Endothelial cell (in vitro differentiated cells): ENCODE results near the gene TCP10L. TPM values are rescaled to one million over a fixed set of nuclear protein-coding genes. Genes with fewer than 3 reads are reported as not detected.
"Not testable (repeated sequence)": the region's sequence is repeated elsewhere in the genome, so short reads cannot be mapped to it uniquely, and the experiment has no call there.

Experiments
- DNase-seq: peaks from one replicate; pipeline ENCODE4 v3.0.0; 2021; ENCODE audit warnings: low spot score
- H3K27ac Mint-ChIP-seq: one replicate; pipeline ENCODE4 v1.8.0; 2021; ENCODE audit warnings: mixed read lengths, inconsistent platforms; ENCODE audit not compliant: unreplicated experiment
- H3K27me3 Mint-ChIP-seq: one replicate; pipeline ENCODE4 v1.8.0; 2021; ENCODE audit warnings: mild to moderate bottlenecking, moderate library complexity, mixed read lengths, inconsistent platforms; ENCODE audit not compliant: unreplicated experiment
- H3K36me3 Mint-ChIP-seq: one replicate; pipeline ENCODE4 v1.8.0; 2021; ENCODE audit warnings: mild to moderate bottlenecking, low read depth, mixed read lengths, inconsistent platforms; ENCODE audit not compliant: unreplicated experiment
- H3K4me1 Mint-ChIP-seq: one replicate; pipeline ENCODE4 v1.8.0; 2021; ENCODE audit warnings: mild to moderate bottlenecking, mixed read lengths, inconsistent platforms; ENCODE audit not compliant: unreplicated experiment
- H3K4me3 Mint-ChIP-seq: one replicate; pipeline ENCODE4 v1.8.0; 2021; ENCODE audit warnings: mild to moderate bottlenecking, mixed read lengths, inconsistent platforms; ENCODE audit not compliant: unreplicated experiment
- H3K9me3 Mint-ChIP-seq: one replicate; pipeline ENCODE4 v1.8.0; 2021; ENCODE audit warnings: mixed read lengths, inconsistent platforms; ENCODE audit not compliant: unreplicated experiment
- total RNA-seq: library from RNA; stranded (reverse); fragmentation: NEBNext Ultra II Directional; extraction: Animal tissue kit (Norgen Biotek cat#: 25700); gene quantifications from one replicate; pipeline ENCODE4 v1.2.1, GENCODE V29; 2021; ENCODE audit not compliant: unreplicated experiment
- TF ChIP-seq, protein P1 (sequence below): fragments of 200-600 bp; sonication (generic); IDR thresholded peaks from one replicate; pipeline ENCODE4 v1.5.0; 2021; ENCODE audit warnings: antibody characterized with exemption; ENCODE audit not compliant: unreplicated experiment

Gene TCP10L
- total RNA-seq, 1 donor from 2014 or later: 0.31 TPM

DNA sequence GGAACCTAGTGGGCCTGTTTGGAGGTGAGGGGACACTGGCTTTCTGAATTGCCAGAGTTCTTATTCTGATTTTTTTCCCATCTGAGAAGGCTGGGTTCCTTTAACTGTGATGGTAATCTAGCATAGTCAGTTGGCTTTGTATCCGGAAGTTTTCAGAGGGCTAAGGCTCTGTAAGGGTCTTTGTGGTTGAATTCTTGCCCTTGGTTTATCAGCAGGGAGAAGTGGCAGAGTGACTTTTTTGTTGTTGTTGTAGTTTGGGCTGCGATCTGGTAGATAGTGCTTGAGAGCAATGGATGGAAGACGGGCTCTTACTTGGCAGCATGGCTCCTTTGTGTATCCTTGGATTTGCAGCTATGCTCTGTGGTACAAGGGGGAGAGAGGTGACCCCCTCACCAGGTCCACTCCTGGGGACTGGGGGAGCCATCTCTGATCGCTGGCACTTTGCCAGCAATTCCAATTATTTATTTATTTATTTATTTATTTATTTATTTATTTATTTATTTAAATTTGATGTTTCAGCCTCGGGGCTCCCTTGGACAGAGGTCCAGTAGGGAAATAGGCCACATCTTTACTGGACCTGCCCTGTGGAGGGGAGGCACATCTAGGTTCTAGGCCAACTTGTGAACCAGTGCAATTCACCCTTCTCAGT, 18.5 kb downstream of the TCP10L start:
- Mint-ChIP-seq H3K9me3 (peaks cover 8% of the 10 kb centered on the region), H3K27me3 (no peaks in the 10 kb centered on the region), H3K36me3 (peaks cover 4% of the 10 kb centered on the region), H3K4me1 (peaks cover 3% of the 10 kb centered on the region), H3K27ac (no peak overlapping the region), H3K4me3 (no peak overlapping the region)
- TF ChIP-seq, protein P1, sequence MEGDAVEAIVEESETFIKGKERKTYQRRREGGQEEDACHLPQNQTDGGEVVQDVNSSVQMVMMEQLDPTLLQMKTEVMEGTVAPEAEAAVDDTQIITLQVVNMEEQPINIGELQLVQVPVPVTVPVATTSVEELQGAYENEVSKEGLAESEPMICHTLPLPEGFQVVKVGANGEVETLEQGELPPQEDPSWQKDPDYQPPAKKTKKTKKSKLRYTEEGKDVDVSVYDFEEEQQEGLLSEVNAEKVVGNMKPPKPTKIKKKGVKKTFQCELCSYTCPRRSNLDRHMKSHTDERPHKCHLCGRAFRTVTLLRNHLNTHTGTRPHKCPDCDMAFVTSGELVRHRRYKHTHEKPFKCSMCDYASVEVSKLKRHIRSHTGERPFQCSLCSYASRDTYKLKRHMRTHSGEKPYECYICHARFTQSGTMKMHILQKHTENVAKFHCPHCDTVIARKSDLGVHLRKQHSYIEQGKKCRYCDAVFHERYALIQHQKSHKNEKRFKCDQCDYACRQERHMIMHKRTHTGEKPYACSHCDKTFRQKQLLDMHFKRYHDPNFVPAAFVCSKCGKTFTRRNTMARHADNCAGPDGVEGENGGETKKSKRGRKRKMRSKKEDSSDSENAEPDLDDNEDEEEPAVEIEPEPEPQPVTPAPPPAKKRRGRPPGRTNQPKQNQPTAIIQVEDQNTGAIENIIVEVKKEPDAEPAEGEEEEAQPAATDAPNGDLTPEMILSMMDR: no peak
- no peak for DNase-seq

DNA sequence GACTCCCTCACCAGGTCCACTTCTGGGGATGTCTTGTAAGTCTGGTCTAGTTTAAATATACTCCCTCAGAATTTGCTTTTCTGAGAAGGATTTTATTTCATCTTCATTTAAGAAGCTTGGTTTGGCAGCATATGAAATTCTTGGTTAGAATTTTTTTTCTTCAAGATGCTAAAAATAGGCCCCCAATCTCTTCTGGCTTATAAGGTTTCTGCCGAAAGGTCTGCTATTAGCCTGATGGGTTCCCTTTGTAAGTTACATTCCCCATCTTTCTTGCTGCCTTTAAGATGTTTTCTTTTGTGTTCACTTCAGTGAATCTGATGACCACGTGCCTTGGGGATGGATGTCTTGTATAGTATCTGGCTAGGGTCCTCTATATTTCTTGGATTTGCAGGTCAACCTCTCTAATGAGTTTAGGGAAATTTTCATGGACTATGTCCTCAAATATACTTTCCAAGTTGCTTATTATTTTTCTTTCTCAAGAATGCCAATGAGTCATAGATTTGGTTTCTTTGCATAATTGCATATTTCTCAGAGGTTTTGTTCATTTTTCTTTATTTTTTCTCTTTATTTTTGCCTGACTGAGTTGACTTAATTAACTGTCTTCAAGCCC, 19.4 kb downstream of the TCP10L start:
- TF ChIP-seq, protein P1: no peak
- DNase-seq: no peak
- H3K4me3 Mint-ChIP-seq: no peak overlapping the region
- H3K4me1 Mint-ChIP-seq: peaks cover 3% of the 10 kb centered on the region
- H3K27me3 Mint-ChIP-seq: no peaks in the 10 kb centered on the region
- no peak overlapping the region for H3K27ac Mint-ChIP-seq
- H3K36me3 Mint-ChIP-seq: peaks cover 4% of the 10 kb centered on the region
- peaks cover 8% of the 10 kb centered on the region for H3K9me3 Mint-ChIP-seq

DNA sequence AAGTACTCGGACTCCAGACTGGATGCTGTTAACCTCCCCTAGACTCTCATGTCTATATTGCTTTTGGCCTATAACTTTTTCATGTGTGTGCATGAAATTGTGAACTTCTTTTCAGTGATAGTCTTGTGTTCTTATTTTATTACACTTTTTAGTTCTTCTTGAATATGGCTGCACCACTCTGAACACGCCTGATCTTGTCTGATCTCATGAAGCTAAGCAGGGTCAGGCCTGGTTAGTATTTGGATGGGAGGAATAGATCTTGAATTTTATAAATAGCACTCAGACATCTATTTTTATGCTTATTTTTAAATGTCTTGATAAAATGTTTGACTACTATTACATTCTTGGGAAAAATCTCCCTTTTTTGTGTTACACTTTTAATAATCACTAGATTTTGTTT, 22.4 kb downstream of the TCP10L start:
- TF ChIP-seq, protein P1: no peak
- peaks cover 4% of the 10 kb centered on the region for H3K36me3 Mint-ChIP-seq
- no peaks in the 10 kb centered on the region for H3K4me1 Mint-ChIP-seq
- H3K27ac Mint-ChIP-seq: no peak overlapping the region
- no peak overlapping the region for H3K4me3 Mint-ChIP-seq
- peaks cover 8% of the 10 kb centered on the region for H3K9me3 Mint-ChIP-seq
- H3K27me3 Mint-ChIP-seq: no peaks in the 10 kb centered on the region
- no peak for DNase-seq

- TF ChIP-seq, protein P1: no peak
- peak; percentile 18 for DNase-seq
- Mint-ChIP-seq H3K36me3 (peaks cover 4% of the 10 kb centered on the region), H3K4me1 (no peaks in the 10 kb centered on the region), H3K9me3 (peaks cover 8% of the 10 kb centered on the region), H3K27ac (no peak overlapping the region), H3K4me3 (no peak overlapping the region), H3K27me3 (no peaks in the 10 kb centered on the region)
Observed at GRCh38 chr21:32562426-32562825, 22.9 kb downstream of the TCP10L start.

DNA sequence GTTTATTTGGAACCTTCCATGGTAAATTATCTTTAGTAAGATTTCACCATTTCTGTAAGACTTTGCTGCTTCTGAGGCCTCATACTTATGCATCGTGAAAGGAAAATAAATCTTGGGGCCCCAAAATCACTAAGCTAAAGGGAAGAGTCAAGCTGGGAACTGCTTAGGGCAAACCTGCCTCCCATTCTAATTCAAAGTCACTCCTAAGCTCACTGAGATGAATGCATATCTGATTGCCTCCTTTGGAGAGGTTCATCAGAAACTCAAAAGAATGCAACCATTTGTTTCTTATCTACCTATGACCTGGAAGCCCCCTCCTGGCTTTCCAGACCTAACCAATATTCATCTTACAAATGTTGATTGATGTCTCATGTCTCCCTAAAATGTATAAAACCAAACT, 23.8 kb downstream of the TCP10L start:
- not testable (repeated sequence) for H3K9me3 Mint-ChIP-seq, H3K27me3 Mint-ChIP-seq, H3K36me3 Mint-ChIP-seq, H3K4me1 Mint-ChIP-seq, H3K27ac Mint-ChIP-seq, DNase-seq, H3K4me3 Mint-ChIP-seq
